GM12891 (cell line): Measurements from ENCODE around the gene C10orf67.

Experiments used
- POLR2A ChIP-seq: IDR thresholded peaks from 2 replicates; pipeline ENCODE4 v1.6.1; 2011; ENCODE audit warnings: low read depth, low read length, control low read depth
- POLR2AphosphoS5 ChIP-seq: IDR thresholded peaks from 2 replicates; pipeline ENCODE4 v1.6.1; 2011; ENCODE audit warnings: low read depth, low read length, control low read depth
- POU2F2 ChIP-seq: IDR thresholded peaks from 2 replicates; pipeline ENCODE4 v1.6.1; 2011; ENCODE audit warnings: low read depth, mild to moderate bottlenecking, control low read depth, low read length, moderate library complexity

- no peak for TF ChIP-seq POLR2AphosphoS5
- no peak for TF ChIP-seq POU2F2
- TF ChIP-seq POLR2A, result no peak
Observed at GRCh38 chr10:23376229-23376655, 31.6 kb upstream of the C10orf67 start.
